SK-N-SH (cell line): ENCODE data around the gene ASCC3. TPM values are rescaled to one million over a fixed set of nuclear protein-coding genes. Genes with fewer than 3 reads are reported as not detected.

ENCODE experiments used
- CTCF ChIA-PET: fragments of 300-600, 350-600 bp; formaldehyde crosslinking; extraction: SDS; loops from one replicate; lab custom pipeline; 2021; lab: Yijun Ruan, JAX
- POLR2A ChIA-PET: fragments of 350-600 bp; sonication (Branson Sonifier 250); formaldehyde crosslinking; extraction: SDS; loops from one replicate; lab custom pipeline; 2020; ENCODE audit warnings: antibody characterized with exemption, inconsistent platforms; lab: Yijun Ruan, JAX
- DNase-seq: peaks from one replicate; pipeline ENCODE4 v3.0.0; 2012
- H2AFZ ChIP-seq: fragments of 200-600 bp; sonication (generic); 2 replicates; pipeline ENCODE4 v1.8.1; 2016; ENCODE audit warnings: antibody characterized with exemption, mild to moderate bottlenecking, low read depth
- H3F3A ChIP-seq: fragments of 200-600 bp; sonication (generic); replicated peaks from 2 replicates; pipeline ENCODE3; 2016; ENCODE audit warnings: antibody characterized with exemption, mild to moderate bottlenecking; ENCODE audit not compliant: insufficient read depth
- H3K27ac ChIP-seq, 2 experiments: fragments of 200-500 bp in 1 of 2; fragments of 200-600 bp in 1 of 2; sonication (Bioruptor generic) in 1 of 2; sonication (generic), shearing (Covaris generic) in 1 of 2; 2 replicates each; pipeline versions ENCODE4 v1.5.1 to v1.6.1; 2014 to 2016; ENCODE audit warnings: low read depth in 2 of 2, inconsistent platforms in 1 of 2, low read length in 1 of 2, mild to moderate bottlenecking in 1 of 2, mixed read lengths in 1 of 2
- H3K27me3 ChIP-seq: fragments of 200-600 bp; sonication (generic), shearing (Covaris generic); 2 replicates; pipeline ENCODE4 v1.6.1; 2016; ENCODE audit warnings: mixed run types; ENCODE audit not compliant: insufficient read depth
- H3K36me3 ChIP-seq, 2 experiments: fragments of 200-500 bp in 1 of 2; fragments of 200-600 bp in 1 of 2; sonication (Bioruptor generic) in 1 of 2; sonication (generic) in 1 of 2; replicated peaks in 1 of 2; 2 replicates each; pipeline versions ENCODE3 to v1.5.1; 2014 to 2016; ENCODE audit warnings: low read length in 1 of 2, mild to moderate bottlenecking in 1 of 2; ENCODE audit not compliant: insufficient read depth in 2 of 2, control insufficient read depth in 1 of 2
- H3K4me1 ChIP-seq, 2 experiments: fragments of 200-500 bp in 1 of 2; fragments of 200-600 bp in 1 of 2; sonication (Bioruptor generic) in 1 of 2; sonication (generic), shearing (Covaris generic) in 1 of 2; 2 replicates each; pipeline versions ENCODE4 v1.5.1 to v1.6.1; 2014 to 2016; ENCODE audit warnings: low read depth in 1 of 2, low read length in 1 of 2, mixed run types in 1 of 2; ENCODE audit not compliant: insufficient read depth in 2 of 2, control insufficient read depth in 1 of 2
- H3K4me2 ChIP-seq: fragments of 200-600 bp; sonication (generic), shearing (Covaris generic); 2 replicates; pipeline ENCODE4 v1.6.1; 2017; ENCODE audit warnings: mixed run types
- H3K4me3 ChIP-seq, 2 experiments: fragments of 200-500 bp in 1 of 2; fragments of 200-600 bp in 1 of 2; sonication (Bioruptor generic) in 1 of 2; sonication (generic), shearing (Covaris generic) in 1 of 2; 2 replicates each; pipeline versions ENCODE4 v1.5.1 to v1.8.1; 2014 to 2016; ENCODE audit warnings: low read depth in 2 of 2, inconsistent platforms in 1 of 2, low read length in 1 of 2, mild to moderate bottlenecking in 1 of 2, mixed read lengths in 1 of 2, moderate library complexity in 1 of 2
- H3K79me2 ChIP-seq: fragments of 200-600 bp; sonication (generic); 2 replicates; pipeline ENCODE4 v1.8.1; 2017; ENCODE audit warnings: mild to moderate bottlenecking; ENCODE audit not compliant: insufficient read depth
- H3K9ac ChIP-seq: fragments of 200-600 bp; sonication (generic); 2 replicates; pipeline ENCODE4 v1.6.1; 2017; ENCODE audit warnings: mixed run types
- H3K9me2 ChIP-seq: fragments of 200-600 bp; sonication (generic); 2 replicates; pipeline ENCODE4 v1.6.1; 2017; ENCODE audit warnings: mixed run types
- H3K9me3 ChIP-seq: fragments of 200-600 bp; sonication (generic); 2 replicates; pipeline ENCODE4 v1.6.1; 2017; ENCODE audit warnings: mixed run types, mild to moderate bottlenecking, moderate library complexity
- H4K20me1 ChIP-seq: fragments of 200-600 bp; sonication (generic); 2 replicates; pipeline ENCODE4 v1.6.1; 2017; ENCODE audit warnings: mild to moderate bottlenecking, mixed run types; ENCODE audit not compliant: insufficient read depth
- CTCF ChIP-seq: fragments of 200-600 bp; sonication (generic); IDR thresholded peaks from 2 replicates; pipeline ENCODE4 v1.6.1; 2017; ENCODE audit warnings: antibody characterized with exemption, mild to moderate bottlenecking, moderate library complexity
- ELF1 ChIP-seq: IDR thresholded peaks from 2 replicates; pipeline ENCODE4 v1.4.0; 2012
- EP300 ChIP-seq, 2 experiments: IDR thresholded peaks; 2 replicates each; pipeline versions ENCODE4 v1.4.0 to v1.6.1; 2012; ENCODE audit warnings: borderline replicate concordance in 1 of 2, low read depth in 1 of 2, low read length in 1 of 2
- EZH2phosphoT487 ChIP-seq: fragments of 200-600 bp; sonication (generic); IDR thresholded peaks from 2 replicates; pipeline ENCODE4 v1.6.1; 2017; ENCODE audit warnings: low read depth, mixed run types, mild to moderate bottlenecking, antibody characterized with exemption, moderate library complexity, borderline replicate concordance
- FOSL2 ChIP-seq: IDR thresholded peaks from 2 replicates; pipeline ENCODE4 v1.4.0; 2012; ENCODE audit warnings: low read depth, mild to moderate bottlenecking, moderate library complexity, borderline replicate concordance
- FOXM1 ChIP-seq: IDR thresholded peaks from 2 replicates; pipeline ENCODE4 v1.4.0; 2012; ENCODE audit warnings: low read depth, mild to moderate bottlenecking
- IRF3 ChIP-seq: fragments of 150-350 bp; IDR thresholded peaks from 2 replicates; pipeline ENCODE4 v1.6.1; 2016; ENCODE audit warnings: mild to moderate bottlenecking, low read depth, low read length
- MXI1 ChIP-seq: IDR thresholded peaks from 2 replicates; pipeline ENCODE4 v1.6.1; 2012; ENCODE audit warnings: mild to moderate bottlenecking, low read depth, low read length, improper control_type of control experiment
- NRF1 ChIP-seq: IDR thresholded peaks from 2 replicates; pipeline ENCODE4 v1.6.1; 2012; ENCODE audit warnings: low read depth, mild to moderate bottlenecking, low read length
- RCOR1 ChIP-seq: fragments of 150-350 bp; IDR thresholded peaks from 2 replicates; pipeline ENCODE4 v1.6.1; 2017; ENCODE audit warnings: antibody characterized with exemption, low read length
- REST ChIP-seq: IDR thresholded peaks from 2 replicates; pipeline ENCODE4 v1.6.1; 2012; ENCODE audit warnings: mild to moderate bottlenecking, low read depth, low read length, moderate library complexity
- RFX5 ChIP-seq: IDR thresholded peaks from 2 replicates; pipeline ENCODE4 v1.6.1; 2012; ENCODE audit warnings: mild to moderate bottlenecking, improper control_type of control experiment, low read length
- SMC3 ChIP-seq: IDR thresholded peaks from 2 replicates; pipeline ENCODE4 v1.6.1; 2012; ENCODE audit warnings: low read depth, low read length, improper control_type of control experiment
- TEAD4 ChIP-seq: IDR thresholded peaks from 2 replicates; pipeline ENCODE4 v1.4.0; 2012; ENCODE audit warnings: mild to moderate bottlenecking, borderline replicate concordance; ENCODE audit not compliant: insufficient read depth
- USF2 ChIP-seq: fragments of 150-350 bp; IDR thresholded peaks from 2 replicates; pipeline ENCODE4 v1.6.1; 2017; ENCODE audit warnings: antibody characterized with exemption, low read length, low read depth, borderline replicate concordance
- YY1 ChIP-seq: IDR thresholded peaks from 2 replicates; pipeline ENCODE4 v1.4.0; 2012; ENCODE audit warnings: low read depth, mild to moderate bottlenecking
- WGBS: methylation state at CpG from one replicate; pipeline ENCODE4 v1.1.6; 2017; ENCODE audit warnings: low lambda C conversion rate; 5-methylcytosine and 5-hydroxymethylcytosine counted together
- polyA plus RNA-seq, 3 experiments: library from polyadenylated mRNA; depleted of rRNA; stranded (reverse); fragments of >200 nt; gene quantifications; 2 replicates each; pipeline ENCODE4 v1.2.3, GENCODE V29; 2012

The ASCC3 gene
- polyA plus RNA-seq, 1 of the 3 experiments (the other 2 are of a cell fraction), result 17.9 TPM

- POLR2A ChIA-PET, result no interaction called here
- Histone ChIP-seq H3K4me3 (no peak overlapping the region), H2AFZ (no peak overlapping the region), H3K27me3 (no peaks in the 10 kb centered on the region), H4K20me1 (no peaks in the 10 kb centered on the region), H3F3A (no peaks in the 10 kb centered on the region), H3K79me2 (no peaks in the 10 kb centered on the region), H3K9ac (no peak overlapping the region), H3K27ac (no peak overlapping the region), H3K4me2 (no peak overlapping the region), H3K4me1 (peaks cover 0 to 4% of the 10 kb centered on the region in 2 experiments; a peak in 2 of 4 replicates), H3K36me3 (peaks cover 30 to 38% of the 10 kb centered on the region in 2 experiments), H3K9me2 (no peaks in the 10 kb centered on the region), H3K9me3 (no peaks in the 10 kb centered on the region)
- no peak for DNase-seq
- CTCF ChIA-PET, result no interaction called here
- WGBS, result 87% methylated on average over 2 of the region's 2 CpGs
- TF ChIP-seq FOSL2, result no peak
- no peak for TF ChIP-seq ELF1
- no peak for TF ChIP-seq NRF1
- TF ChIP-seq REST, result no peak
- TF ChIP-seq TEAD4, result no peak
- TF ChIP-seq RCOR1, result no peak
- no peak for TF ChIP-seq USF2
- no peak for TF ChIP-seq EP300 (IDR thresholded peaks at IDR 0.05; ENCODE audit: borderline replicate concordance in 1 of 2, low read depth in 1 of 2, low read length in 1 of 2)
- no peak for TF ChIP-seq YY1
- TF ChIP-seq EZH2phosphoT487, result no peak
- TF ChIP-seq CTCF, result no peak
- no peak for TF ChIP-seq FOXM1
- TF ChIP-seq SMC3, result no peak
- TF ChIP-seq RFX5, result no peak
- TF ChIP-seq MXI1, result no peak
- TF ChIP-seq IRF3, result no peak
Observed at GRCh38 chr6:100593522-100593921, 287.6 kb downstream of the ASCC3 start.
